Loucy (cell line): ENCODE data around the gene TMEM164.

Source experiments
- H2AFZ ChIP-seq: fragments of 200-600 bp; sonication (generic); 2 replicates; pipeline ENCODE4 v1.6.0; 2016; ENCODE audit warnings: antibody characterized with exemption, mild to moderate bottlenecking, low read length, moderate library complexity
- H3F3A ChIP-seq: fragments of 200-600 bp; 2 replicates; pipeline ENCODE4 v1.6.0; 2016; ENCODE audit warnings: antibody characterized with exemption, low read depth, mild to moderate bottlenecking
- H3K27me3 ChIP-seq: fragments of 200-600 bp; sonication (generic); 2 replicates; pipeline ENCODE4 v1.6.1; 2014; ENCODE audit warnings: low read length, mild to moderate bottlenecking; ENCODE audit not compliant: insufficient read depth, poor library complexity, severe bottlenecking
- H3K36me3 ChIP-seq: fragments of 200-600 bp; sonication (generic); 2 replicates; pipeline ENCODE4 v1.6.1; 2016; ENCODE audit warnings: low read length; ENCODE audit not compliant: insufficient read depth
- H3K4me1 ChIP-seq: fragments of 200-600 bp; sonication (generic); 2 replicates; pipeline ENCODE4 v1.5.1; 2014; ENCODE audit warnings: low read length, mild to moderate bottlenecking; ENCODE audit not compliant: insufficient read depth, poor library complexity, severe bottlenecking
- H3K4me2 ChIP-seq: fragments of 200-600 bp; sonication (generic); 2 replicates; pipeline ENCODE4 v1.6.0; 2014; ENCODE audit warnings: antibody characterized with exemption, low read length, low read depth, mild to moderate bottlenecking; ENCODE audit not compliant: poor library complexity, severe bottlenecking
- H3K4me3 ChIP-seq: fragments of 200-600 bp; sonication (generic); 2 replicates; pipeline ENCODE4 v1.5.1; 2014; ENCODE audit warnings: low read length, mild to moderate bottlenecking, mixed read lengths; ENCODE audit not compliant: poor library complexity, severe bottlenecking
- H3K79me2 ChIP-seq: fragments of 200-600 bp; sonication (generic); 2 replicates; pipeline ENCODE4 v1.6.1; 2014; ENCODE audit warnings: low read length; ENCODE audit not compliant: insufficient read depth
- H3K9ac ChIP-seq: fragments of 200-600 bp; sonication (generic); 2 replicates; pipeline ENCODE4 v1.6.0; 2014; ENCODE audit warnings: mild to moderate bottlenecking, low read depth, low read length, moderate library complexity; ENCODE audit not compliant: poor library complexity, severe bottlenecking
- H3K9me2 ChIP-seq: fragments of 200-600 bp; sonication (generic); replicated peaks from 2 replicates; pipeline ENCODE4 v1.6.1; 2016; ENCODE audit warnings: low read depth, low read length, mixed read lengths
- H3K9me3 ChIP-seq: fragments of 200-600 bp; sonication (generic); 2 replicates; pipeline ENCODE4 v1.6.1; 2014; ENCODE audit warnings: mild to moderate bottlenecking, antibody characterized with exemption, low read length, low read depth; ENCODE audit not compliant: insufficient read depth
- H4K20me1 ChIP-seq: fragments of 200-600 bp; sonication (generic); 2 replicates; pipeline ENCODE4 v1.6.0; 2014; ENCODE audit warnings: antibody characterized with exemption, low read length, mild to moderate bottlenecking; ENCODE audit not compliant: insufficient read depth, poor library complexity, severe bottlenecking
- EZH2phosphoT487 ChIP-seq: fragments of 200-600 bp; IDR thresholded peaks from 2 replicates; pipeline ENCODE4 v1.6.1; 2018; ENCODE audit warnings: antibody characterized with exemption, mild to moderate bottlenecking, moderate library complexity, borderline replicate concordance
- TF ChIP-seq, protein P1 (sequence below): fragments of 200-600 bp; sonication (generic); conservative IDR thresholded peaks from 2 replicates; pipeline ENCODE4 v1.5.1; 2014; ENCODE audit warnings: mild to moderate bottlenecking, antibody characterized with exemption, low read length

TMEM164 gene

DNA sequence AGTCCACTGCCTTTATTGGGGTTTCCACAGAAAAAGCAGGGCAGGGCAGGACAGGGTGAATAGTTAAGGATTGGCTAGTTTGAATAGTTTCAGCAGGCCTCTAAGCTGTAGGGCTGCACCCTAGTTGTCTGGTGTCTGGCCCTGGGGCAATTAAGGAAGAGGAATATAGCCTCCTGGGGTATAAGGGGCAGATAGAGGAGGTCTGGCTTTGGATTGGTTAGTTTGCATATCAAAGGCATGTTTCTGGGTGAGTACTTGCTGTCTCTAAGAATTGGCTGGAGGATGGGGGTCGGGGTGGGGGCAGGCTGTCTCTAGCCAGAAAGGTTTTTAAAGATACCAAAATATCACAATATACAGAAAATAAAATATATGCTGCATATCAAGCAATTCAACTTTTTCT is 100.4 kb downstream of the TMEM164 start:
- no peak overlapping the region for H2AFZ ChIP-seq

DNA sequence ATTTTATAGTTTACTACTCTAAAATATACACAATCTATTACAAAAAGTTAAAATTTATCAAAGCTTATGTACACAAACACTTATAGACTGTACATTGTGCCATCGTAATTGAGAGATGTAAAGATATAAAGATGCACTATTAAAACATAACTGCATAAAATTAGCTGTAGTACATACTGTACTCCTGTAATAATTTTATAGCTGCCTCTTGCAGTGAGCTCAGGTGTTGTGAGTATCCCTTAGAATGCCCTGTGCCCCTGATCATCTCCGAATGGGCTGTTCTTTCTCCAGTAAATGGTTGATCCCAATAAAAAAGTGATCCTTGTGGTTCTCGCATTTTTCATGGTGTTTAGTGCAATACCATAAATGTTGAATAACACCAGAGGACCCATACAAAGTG is 101.2 kb downstream of the TMEM164 start:
- Histone ChIP-seq H3K79me2 (peaks cover 16% of the 10 kb centered on the region; the same call in 1 of the 2 replicates), H3F3A (no peaks in the 10 kb centered on the region), H2AFZ (no peak overlapping the region), H3K9ac (no peak overlapping the region), H3K4me1 (no peaks in the 10 kb centered on the region), H3K4me2 (no peak overlapping the region), H3K4me3 (no peak overlapping the region), H4K20me1 (peaks cover 3% of the 10 kb centered on the region), H3K9me2 (no peaks in the 10 kb centered on the region), H3K27me3 (no peaks in the 10 kb centered on the region), H3K9me3 (no peaks in the 10 kb centered on the region), H3K36me3 (peaks cover 5% of the 10 kb centered on the region; the same call in 1 of the 2 replicates)
- TF ChIP-seq EZH2phosphoT487, result no peak
- TF ChIP-seq, protein P1, sequence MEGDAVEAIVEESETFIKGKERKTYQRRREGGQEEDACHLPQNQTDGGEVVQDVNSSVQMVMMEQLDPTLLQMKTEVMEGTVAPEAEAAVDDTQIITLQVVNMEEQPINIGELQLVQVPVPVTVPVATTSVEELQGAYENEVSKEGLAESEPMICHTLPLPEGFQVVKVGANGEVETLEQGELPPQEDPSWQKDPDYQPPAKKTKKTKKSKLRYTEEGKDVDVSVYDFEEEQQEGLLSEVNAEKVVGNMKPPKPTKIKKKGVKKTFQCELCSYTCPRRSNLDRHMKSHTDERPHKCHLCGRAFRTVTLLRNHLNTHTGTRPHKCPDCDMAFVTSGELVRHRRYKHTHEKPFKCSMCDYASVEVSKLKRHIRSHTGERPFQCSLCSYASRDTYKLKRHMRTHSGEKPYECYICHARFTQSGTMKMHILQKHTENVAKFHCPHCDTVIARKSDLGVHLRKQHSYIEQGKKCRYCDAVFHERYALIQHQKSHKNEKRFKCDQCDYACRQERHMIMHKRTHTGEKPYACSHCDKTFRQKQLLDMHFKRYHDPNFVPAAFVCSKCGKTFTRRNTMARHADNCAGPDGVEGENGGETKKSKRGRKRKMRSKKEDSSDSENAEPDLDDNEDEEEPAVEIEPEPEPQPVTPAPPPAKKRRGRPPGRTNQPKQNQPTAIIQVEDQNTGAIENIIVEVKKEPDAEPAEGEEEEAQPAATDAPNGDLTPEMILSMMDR, result no peak

More for the DNA sequence above, 100.4 kb downstream of the TMEM164 start:
- H3K4me3 ChIP-seq, result no peak overlapping the region
- no peaks in the 10 kb centered on the region for H3K4me1 ChIP-seq
- H3F3A ChIP-seq, result no peaks in the 10 kb centered on the region
- H3K9me3 ChIP-seq, result no peaks in the 10 kb centered on the region
- H3K9me2 ChIP-seq, result no peaks in the 10 kb centered on the region
- no peaks in the 10 kb centered on the region; the same call in 1 of the 2 replicates for H3K36me3 ChIP-seq
- peaks cover 3% of the 10 kb centered on the region for H4K20me1 ChIP-seq
- H3K79me2 ChIP-seq, result peaks cover 16% of the 10 kb centered on the region; the same call in 1 of the 2 replicates
- TF ChIP-seq EZH2phosphoT487, result no peak
- TF ChIP-seq, protein P1, result no peak
- no peak overlapping the region for H3K4me2 ChIP-seq
- H3K9ac ChIP-seq, result no peak overlapping the region
- H3K27me3 ChIP-seq, result no peaks in the 10 kb centered on the region

DNA sequence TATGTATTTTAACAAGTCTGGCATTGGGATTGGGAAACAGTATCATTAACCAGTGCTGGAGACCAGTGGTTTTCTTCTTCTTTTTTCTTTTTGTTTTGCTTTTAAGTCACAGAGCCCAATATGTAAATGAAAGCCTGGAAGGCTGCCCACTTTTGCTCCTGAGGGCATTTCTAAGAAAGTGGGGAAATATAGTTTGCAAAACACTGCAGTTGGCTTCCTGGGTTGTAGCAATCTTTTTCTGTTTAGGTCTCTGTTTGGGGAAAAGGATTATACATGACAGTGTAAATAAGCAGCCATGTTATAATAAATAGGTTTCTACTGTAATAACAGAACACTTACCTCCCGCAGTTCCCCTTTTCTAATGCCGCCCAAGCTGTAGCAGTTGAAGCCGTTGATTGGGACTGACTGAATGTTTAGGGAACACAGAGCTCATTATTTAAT is 105.5 kb downstream of the TMEM164 start:
- no peak overlapping the region for H3K4me2 ChIP-seq

More for the DNA sequence above, 105.5 kb downstream of the TMEM164 start:
- Histone ChIP-seq H3K79me2 (peaks cover 8% of the 10 kb centered on the region; the same call in 1 of the 2 replicates), H3F3A (no peaks in the 10 kb centered on the region), H3K9me3 (no peaks in the 10 kb centered on the region), H3K4me3 (no peak overlapping the region), H3K9me2 (no peaks in the 10 kb centered on the region), H3K27me3 (no peaks in the 10 kb centered on the region), H3K36me3 (peaks cover 27% of the 10 kb centered on the region; the same call in 1 of the 2 replicates), H3K9ac (no peak overlapping the region), H3K4me1 (no peaks in the 10 kb centered on the region), H4K20me1 (no peaks in the 10 kb centered on the region), H2AFZ (no peak overlapping the region)
- TF ChIP-seq, protein P1, result no peak
- no peak for TF ChIP-seq EZH2phosphoT487
